Adrenal gland (tissue), 12 donors: ENCODE results near the gene KIF6. TPM values are rescaled to one million over a fixed set of nuclear protein-coding genes. Genes with fewer than 3 reads are reported as not detected.

Source experiments
- DNase-seq, 7 donors: peaks; one replicate each; pipeline ENCODE4 v3.0.0-alpha.2; 2019 to 2020
- H3K27ac ChIP-seq, 5 donors: fragments of 200-600 bp; sonication (generic) in 4 of 5; 1 replicate in 3 of 5; 2 replicates in 2 of 5; pipeline versions ENCODE4 v1.5.1 to v1.8.0; 2016 to 2020; ENCODE audit warnings: mild to moderate bottlenecking in 1 of 5
- H3K27me3 ChIP-seq: fragments of 200-600 bp; 2 replicates; pipeline ENCODE4 v1.8.0; 2021
- H3K36me3 ChIP-seq, 2 donors: fragments of 200-600 bp; replicated peaks in 1 of 2; 1 replicate in 1 of 2; 2 replicates in 1 of 2; pipeline versions ENCODE4 v1.5.1 to v1.8.0; 2018 to 2022
- H3K4me1 ChIP-seq, 2 donors: fragments of 200-600 bp; replicated peaks in 1 of 2; 1 replicate in 1 of 2; 2 replicates in 1 of 2; pipeline versions ENCODE4 v1.5.1 to v1.8.0; 2018 to 2021
- H3K4me3 ChIP-seq, 4 donors: fragments of 200-600 bp; sonication (generic) in 3 of 4; one replicate each; pipeline ENCODE4 v1.5.1; 2016 to 2018
- H3K9me3 ChIP-seq, 3 donors: fragments of 200-600 bp; sonication (generic) in 1 of 3; replicated peaks in 1 of 3; 1 replicate in 2 of 3; 2 replicates in 1 of 3; pipeline versions ENCODE4 v1.5.1 to v1.8.0; 2016 to 2021
- CTCF ChIP-seq, 6 experiments: fragments of 450-650 bp in 4 of 6; fragments of 200-600 bp in 2 of 6; sonication (generic) in 1 of 6; IDR thresholded peaks; 1 replicate in 5 of 6; 2 replicates in 1 of 6; pipeline versions ENCODE4 v1.5.1 to v1.8.0; 2016 to 2021; ENCODE audit warnings: antibody characterized with exemption in 6 of 6, mild to moderate bottlenecking in 2 of 6, moderate library complexity in 1 of 6
- POLR2A ChIP-seq, 2 donors: fragments of 450-650 bp; IDR thresholded peaks; one replicate each; pipeline ENCODE4 v1.6.1; 2017; ENCODE audit warnings: antibody characterized with exemption in 2 of 2, mild to moderate bottlenecking in 2 of 2, moderate library complexity in 1 of 2
- WGBS, 4 donors: extraction: QIAGEN DNeasy Blood & Tissue Kit in 2 of 4; methylation state at CpG; one replicate each; pipeline versions ENCODE4 v1.1.5 to v1.1.7; 2013 to 2017; 5-methylcytosine and 5-hydroxymethylcytosine counted together
- intact Hi-C, 2 donors: fragments of 100-400 bp; cut with DNase I; formaldehyde crosslinking; loops; one replicate each; pipeline versions ENCODE4 v1.14.1 to v1.15.0; 2022 to 2023
- polyA plus RNA-seq, 3 donors: library from polyadenylated mRNA; stranded (reverse); fragments of 200-250 nt in 2 of 3; fragments of 350-450 nt in 1 of 3; fragmentation: Illumina TruSeq in 1 of 3; extraction: RNeasy Lipid Tissue Mini Kit (QIAGEN cat#74804) in 1 of 3; gene quantifications; one replicate each; pipeline ENCODE4 v1.2.3, GENCODE V29; 2013 to 2014
- total RNA-seq, 9 donors: library from RNA; depleted of rRNA in 4 of 9; stranded (reverse); fragments of >200 nt in 4 of 9; fragments of 120-200 nt in 1 of 9; fragmentation: NEBNext Ultra II Directional in 1 of 9; extraction: Animal tissue kit (Norgen Biotek cat#: 25700) in 1 of 9; gene quantifications; one replicate each; pipeline versions ENCODE4 v1.1.0 to v1.2.4, GENCODE V29; 2013 to 2023
- donor health status: healthy with polysubstance abuse.
- donor health status: Bipolar disorder and iron deficiency.
- donor health status: DM: yes; HTN: yes; CAD: no.
- donor health status: DM: no; HTN: no; CAD: no.
- donor health status: DM: no; HTN: no; CAD: no.
- donor health status: DM: yes; HTN: yes; CAD: no.

The KIF6 gene
- total and polyA plus RNA-seq, 12 donors: 0.52 to 4.2 (median 0.73) TPM

GRCh38 chr6:39669973-39670342, 55.2 kb downstream of the KIF6 start:
- Histone ChIP-seq H3K27ac (no peak overlapping the region), H3K4me1 (no peaks in the 10 kb centered on the region), H3K9me3 (no peaks in the 10 kb centered on the region), H3K4me3 (no peak overlapping the region), H3K36me3 (no peaks in the 10 kb centered on the region), H3K27me3 (no peaks in the 10 kb centered on the region)
- intact Hi-C loops: no loop called here
- no peak for TF ChIP-seq POLR2A (IDR thresholded peaks at IDR 0.05)
- TF ChIP-seq CTCF (IDR thresholded peaks at IDR 0.05): no peak
- WGBS, 4 donors: 81 to 88% (median 82%) methylated on average over 5 of the region's 5 CpGs
- no peak for DNase-seq

- Histone ChIP-seq H3K4me1 (no peaks in the 10 kb centered on the region), H3K27ac (no peak overlapping the region), H3K9me3 (no peaks in the 10 kb centered on the region), H3K4me3 (no peak overlapping the region), H3K36me3 (no peaks in the 10 kb centered on the region), H3K27me3 (no peaks in the 10 kb centered on the region)
- DNase-seq: no peak
- WGBS, 4 donors: 79 to 84% (median 81%) methylated on average over 8 of the region's 8 CpGs
- TF ChIP-seq POLR2A (IDR thresholded peaks at IDR 0.05): no peak
- no peak for TF ChIP-seq CTCF (IDR thresholded peaks at IDR 0.05)
- intact Hi-C loops: no loop called here
These were observed 55.8 kb downstream of the KIF6 start for GRCh38 chr6:39669207-39669972.

GRCh38 chr6:39666706-39667489, 58.3 kb downstream of the KIF6 start:
- no peaks in the 10 kb centered on the region for H3K4me1 ChIP-seq
- H3K36me3 ChIP-seq: no peaks in the 10 kb centered on the region
- WGBS, 4 donors: 86 to 90% (median 87%) methylated on average over 9 of the region's 9 CpGs
- no peak for DNase-seq
- no peak overlapping the region for H3K27ac ChIP-seq
- no peaks in the 10 kb centered on the region for H3K27me3 ChIP-seq
- TF ChIP-seq CTCF (IDR thresholded peaks at IDR 0.05): no peak
- TF ChIP-seq POLR2A (IDR thresholded peaks at IDR 0.05): no peak
- H3K9me3 ChIP-seq: no peaks in the 10 kb centered on the region
- intact Hi-C loops: no loop called here
- H3K4me3 ChIP-seq: no peak overlapping the region

GRCh38 chr6:39665861-39666260, 59.3 kb downstream of the KIF6 start:
- WGBS, 4 donors: 50 to 69% (median 64%) methylated on average over 1 of the region's 1 CpG
- no peaks in the 10 kb centered on the region for H3K36me3 ChIP-seq
- H3K27ac ChIP-seq: no peak overlapping the region
- no peaks in the 10 kb centered on the region for H3K9me3 ChIP-seq
- intact Hi-C loops: no loop called here
- TF ChIP-seq POLR2A (IDR thresholded peaks at IDR 0.05): no peak
- TF ChIP-seq CTCF (IDR thresholded peaks at IDR 0.05): no peak
- H3K4me3 ChIP-seq: no peak overlapping the region
- no peaks in the 10 kb centered on the region for H3K4me1 ChIP-seq
- no peak for DNase-seq
- H3K27me3 ChIP-seq: no peaks in the 10 kb centered on the region
